Ovary (tissue), 3 donors: Measurements from ENCODE around the gene LPCAT3.

Experiments
- POLR2A ChIP-seq: fragments of 450-650 bp; IDR thresholded peaks from one replicate; pipeline ENCODE4 v1.6.1; 2017; ENCODE audit warnings: antibody characterized with exemption, mild to moderate bottlenecking, moderate library complexity
- TF ChIP-seq, protein P1 (sequence below), 3 donors: fragments of 450-650 bp in 2 of 3; fragments of 200-600 bp in 1 of 3; IDR thresholded peaks; one replicate each; pipeline versions ENCODE4 v1.5.1 to v1.8.0; 2016 to 2022; ENCODE audit warnings: antibody characterized with exemption in 3 of 3, mild to moderate bottlenecking in 1 of 3
- donor health status: DM: no; HTN: no; CAD: no.

DNA sequence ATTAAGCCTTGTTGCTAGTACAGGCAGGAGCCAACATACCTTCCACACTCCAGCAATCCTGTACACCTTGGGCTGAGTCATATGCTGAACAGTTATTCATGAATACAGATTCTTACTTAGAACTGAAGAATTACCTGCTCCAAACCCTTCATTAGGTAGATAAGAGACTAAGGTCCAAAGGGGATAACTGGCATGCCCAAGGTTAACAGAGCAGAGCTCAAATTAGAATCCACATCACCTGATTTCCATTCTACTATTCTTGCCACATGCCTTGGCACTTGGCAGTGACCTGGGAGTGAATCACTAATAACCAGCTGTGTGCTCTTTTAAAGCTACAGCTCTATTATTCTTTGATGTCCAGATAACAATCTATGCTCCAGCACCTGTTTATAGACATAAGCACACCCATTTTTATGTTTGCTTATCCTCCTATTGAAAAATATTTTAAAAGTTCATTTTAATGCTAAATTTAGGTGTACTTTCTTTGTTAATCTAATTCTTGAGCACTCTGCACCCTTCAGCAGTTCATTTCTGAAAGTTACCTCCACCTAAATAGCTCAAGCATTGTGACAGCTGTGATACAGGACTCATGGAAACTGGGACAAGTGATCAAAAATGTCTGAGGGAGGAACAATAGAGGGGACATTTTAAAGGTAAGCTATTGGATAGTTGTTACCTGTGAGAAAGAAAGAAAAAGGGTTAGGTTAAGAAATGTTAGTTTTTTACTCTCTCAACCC lies 19.4 kb downstream of the LPCAT3 start:
- TF ChIP-seq, protein P1, sequence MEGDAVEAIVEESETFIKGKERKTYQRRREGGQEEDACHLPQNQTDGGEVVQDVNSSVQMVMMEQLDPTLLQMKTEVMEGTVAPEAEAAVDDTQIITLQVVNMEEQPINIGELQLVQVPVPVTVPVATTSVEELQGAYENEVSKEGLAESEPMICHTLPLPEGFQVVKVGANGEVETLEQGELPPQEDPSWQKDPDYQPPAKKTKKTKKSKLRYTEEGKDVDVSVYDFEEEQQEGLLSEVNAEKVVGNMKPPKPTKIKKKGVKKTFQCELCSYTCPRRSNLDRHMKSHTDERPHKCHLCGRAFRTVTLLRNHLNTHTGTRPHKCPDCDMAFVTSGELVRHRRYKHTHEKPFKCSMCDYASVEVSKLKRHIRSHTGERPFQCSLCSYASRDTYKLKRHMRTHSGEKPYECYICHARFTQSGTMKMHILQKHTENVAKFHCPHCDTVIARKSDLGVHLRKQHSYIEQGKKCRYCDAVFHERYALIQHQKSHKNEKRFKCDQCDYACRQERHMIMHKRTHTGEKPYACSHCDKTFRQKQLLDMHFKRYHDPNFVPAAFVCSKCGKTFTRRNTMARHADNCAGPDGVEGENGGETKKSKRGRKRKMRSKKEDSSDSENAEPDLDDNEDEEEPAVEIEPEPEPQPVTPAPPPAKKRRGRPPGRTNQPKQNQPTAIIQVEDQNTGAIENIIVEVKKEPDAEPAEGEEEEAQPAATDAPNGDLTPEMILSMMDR (IDR thresholded peaks at IDR 0.05): no peak
- no peak for TF ChIP-seq POLR2A
